Activated CD4-positive, CD25-positive, alpha-beta regulatory T cell treated with anti-CD3 and anti-CD28 coated beads, Interleukin-2, amount 50 U/mL, for 24 hours (primary cell): ENCODE data around the gene MPND.
"Not testable (repeated sequence)": the region's sequence is repeated elsewhere in the genome, so short reads cannot be mapped to it uniquely, and the experiment has no call there.

ENCODE experiments used
- ATAC-seq, 2 donors: fragments of 150-1000 bp; cut with Tn5 transposase; one replicate each; pipeline ENCODE4 v1.10.0; 2021; ENCODE audit warnings: mild to moderate bottlenecking in 1 of 2, moderate library complexity in 1 of 2

Gene MPND

DNA sequence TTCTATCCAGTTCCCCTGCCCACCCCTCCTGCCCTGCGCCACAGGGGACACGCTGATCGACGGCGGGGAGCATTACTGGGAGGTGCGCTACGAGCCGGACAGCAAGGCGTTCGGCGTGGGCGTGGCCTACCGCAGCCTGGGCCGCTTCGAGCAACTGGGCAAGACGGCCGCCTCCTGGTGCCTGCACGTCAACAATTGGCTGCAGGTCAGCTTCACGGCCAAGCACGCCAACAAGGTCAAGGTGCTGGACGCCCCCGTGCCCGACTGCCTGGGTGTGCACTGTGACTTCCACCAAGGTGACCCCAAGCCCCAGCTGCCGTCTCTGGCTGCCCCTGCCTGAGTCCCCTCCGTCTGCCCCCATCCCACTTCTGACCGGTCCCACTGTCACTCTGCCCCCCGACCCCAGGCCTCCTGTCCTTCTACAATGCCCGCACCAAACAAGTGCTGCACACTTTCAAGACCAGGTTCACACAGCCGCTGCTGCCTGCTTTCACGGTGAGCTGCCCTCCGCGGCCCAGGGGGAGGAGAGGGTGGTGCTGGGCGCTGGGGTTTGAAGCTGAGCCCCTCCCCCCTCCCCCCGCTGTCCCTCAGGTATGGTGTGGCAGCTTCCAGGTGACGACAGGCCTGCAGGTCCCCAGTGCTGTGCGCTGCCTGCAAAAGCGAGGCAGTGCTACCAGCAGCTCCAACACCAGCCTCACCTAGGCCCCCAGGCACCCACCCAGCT is 20.3 kb upstream of the MPND start:
- ATAC-seq = no peak

DNA sequence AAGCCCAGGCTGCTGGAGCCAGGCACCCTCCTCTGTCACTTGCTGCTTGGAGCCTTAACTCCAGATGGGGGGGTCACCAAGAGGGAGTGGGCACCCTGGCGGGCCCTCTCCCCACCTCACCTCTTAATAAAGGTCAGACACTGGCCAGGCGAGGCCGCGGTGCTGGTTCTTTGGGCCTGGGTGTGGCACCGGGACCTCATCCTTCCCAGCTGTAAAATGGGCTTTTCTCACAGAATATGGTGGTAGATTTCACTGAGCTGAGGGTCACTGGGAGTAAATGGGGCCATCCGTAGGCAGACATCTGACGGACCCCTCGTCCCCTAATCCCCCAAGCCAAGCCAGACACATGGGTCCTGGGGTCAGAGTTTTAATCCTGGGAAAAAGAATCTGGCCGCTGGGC is 19.7 kb upstream of the MPND start:
- ATAC-seq = no peak

DNA sequence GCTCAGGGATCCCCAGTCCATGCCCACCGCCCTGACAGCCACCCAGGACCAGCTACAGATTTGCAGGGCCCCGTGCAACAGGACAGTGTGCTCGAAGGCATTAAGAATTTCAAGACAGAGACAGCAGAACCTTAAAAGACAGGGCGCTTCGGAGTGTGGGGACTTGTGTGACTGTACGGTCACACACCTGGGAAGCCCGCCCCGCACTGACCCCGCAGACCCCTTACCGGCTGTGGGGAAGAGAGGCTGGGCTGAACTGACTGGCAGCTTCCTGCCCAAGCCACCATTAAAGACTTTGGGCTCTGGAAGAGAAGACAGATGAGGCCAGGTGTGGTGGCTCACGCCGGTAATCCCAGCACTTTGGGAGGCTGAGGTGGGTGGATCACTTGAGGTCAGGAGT is 19.1 kb upstream of the MPND start:
- ATAC-seq = no peak

DNA sequence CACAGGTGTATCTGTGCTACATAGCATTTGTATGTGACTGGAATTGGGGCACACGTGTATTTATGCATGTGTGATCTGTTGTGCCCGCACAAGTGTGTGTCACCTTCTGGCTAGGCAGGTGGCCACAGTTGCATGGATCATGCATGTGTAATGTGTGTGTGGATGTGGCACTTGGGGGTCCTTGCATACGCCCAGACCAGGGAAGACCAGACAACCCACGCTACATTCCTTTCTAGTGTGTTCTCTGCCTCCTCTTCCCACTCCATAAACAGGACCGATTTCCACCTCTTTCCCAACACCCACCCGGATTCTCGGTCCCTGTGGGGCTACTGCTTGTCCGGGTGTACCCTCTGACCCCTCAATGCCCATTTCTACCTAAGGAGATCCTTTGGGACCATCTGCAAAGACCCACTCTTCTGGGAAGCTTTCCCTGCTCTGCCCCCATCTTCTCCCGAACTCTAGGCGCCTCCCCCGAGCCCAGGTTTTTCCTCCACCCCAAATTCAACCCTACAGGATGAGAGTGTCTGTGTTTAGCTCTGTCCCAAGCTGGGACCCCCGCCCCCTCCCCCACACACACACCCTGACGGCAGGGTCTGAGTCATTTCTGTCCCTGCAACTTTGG is 17.0 kb upstream of the MPND start:
- ATAC-seq = no peak

DNA sequence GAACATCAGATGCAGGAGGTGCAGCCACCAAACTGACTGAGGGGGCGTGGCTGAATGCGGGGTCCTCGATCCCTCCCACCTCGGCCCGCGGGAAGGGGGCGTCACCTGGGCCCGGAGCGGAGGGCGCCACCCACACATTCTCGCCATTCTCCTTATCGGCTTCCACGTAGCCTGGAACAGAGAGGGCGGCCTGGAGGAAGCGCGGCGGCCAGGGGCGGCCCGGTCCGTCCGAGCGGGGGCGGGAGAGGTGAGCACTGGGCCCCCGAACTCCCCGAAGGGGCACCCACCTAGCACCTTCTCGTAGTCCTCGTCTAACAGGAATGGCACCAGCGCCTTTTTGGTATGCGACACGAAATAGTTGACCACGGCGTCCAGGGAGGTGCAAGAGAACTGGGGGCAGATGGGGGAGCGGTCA is 16.5 kb upstream of the MPND start:
- ATAC-seq = no peak

DNA sequence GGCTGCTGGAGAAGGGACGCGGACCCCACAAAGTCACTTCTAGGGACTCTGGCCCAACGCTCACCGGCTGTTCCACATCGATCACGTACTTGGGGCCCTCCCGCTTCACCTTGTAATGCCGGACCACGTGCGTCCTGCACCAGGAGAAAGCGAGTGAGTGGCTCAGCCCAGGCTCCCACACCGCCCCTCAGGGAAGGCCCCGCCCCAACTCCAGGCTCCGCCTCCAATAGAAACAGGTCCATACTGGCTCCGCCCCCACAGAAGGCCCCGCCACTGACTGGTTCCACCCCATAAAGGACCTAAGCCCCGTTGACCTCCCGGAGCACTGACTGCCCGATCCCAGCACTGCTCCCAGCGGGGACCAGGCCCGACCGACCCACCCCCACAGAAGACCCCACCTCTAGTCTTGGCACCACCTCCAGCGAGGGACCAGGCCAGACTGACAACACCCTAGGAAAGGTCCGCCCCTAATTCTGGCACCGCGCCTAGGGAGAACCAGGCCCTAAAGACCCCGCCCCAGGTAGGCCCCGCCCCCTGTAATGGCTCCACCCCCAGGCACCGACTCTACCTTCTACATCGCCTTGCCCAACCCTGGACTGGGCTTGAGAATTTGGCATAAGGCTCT is 16.0 kb upstream of the MPND start:
- ATAC-seq = peak; percentile 14 to 37

DNA sequence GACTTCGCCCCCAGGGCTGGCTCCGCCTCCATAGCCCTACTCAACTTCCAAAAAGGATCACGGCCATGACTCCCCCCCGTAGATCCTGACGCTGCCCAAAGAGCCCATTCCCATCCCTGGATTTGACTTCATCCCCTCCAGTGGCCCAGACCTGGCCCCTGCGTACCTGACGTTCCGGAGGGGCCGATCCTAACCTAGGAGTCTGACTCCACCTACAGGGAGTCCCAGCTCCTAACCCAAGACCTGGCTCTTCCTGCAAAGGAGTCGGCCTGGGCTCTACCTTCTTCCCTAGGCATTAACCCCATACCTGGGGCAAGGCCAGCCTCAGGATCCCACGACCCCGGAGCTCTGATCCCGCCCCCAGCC is 15.5 kb upstream of the MPND start:
- peak; percentile 1 to 4 for ATAC-seq

DNA sequence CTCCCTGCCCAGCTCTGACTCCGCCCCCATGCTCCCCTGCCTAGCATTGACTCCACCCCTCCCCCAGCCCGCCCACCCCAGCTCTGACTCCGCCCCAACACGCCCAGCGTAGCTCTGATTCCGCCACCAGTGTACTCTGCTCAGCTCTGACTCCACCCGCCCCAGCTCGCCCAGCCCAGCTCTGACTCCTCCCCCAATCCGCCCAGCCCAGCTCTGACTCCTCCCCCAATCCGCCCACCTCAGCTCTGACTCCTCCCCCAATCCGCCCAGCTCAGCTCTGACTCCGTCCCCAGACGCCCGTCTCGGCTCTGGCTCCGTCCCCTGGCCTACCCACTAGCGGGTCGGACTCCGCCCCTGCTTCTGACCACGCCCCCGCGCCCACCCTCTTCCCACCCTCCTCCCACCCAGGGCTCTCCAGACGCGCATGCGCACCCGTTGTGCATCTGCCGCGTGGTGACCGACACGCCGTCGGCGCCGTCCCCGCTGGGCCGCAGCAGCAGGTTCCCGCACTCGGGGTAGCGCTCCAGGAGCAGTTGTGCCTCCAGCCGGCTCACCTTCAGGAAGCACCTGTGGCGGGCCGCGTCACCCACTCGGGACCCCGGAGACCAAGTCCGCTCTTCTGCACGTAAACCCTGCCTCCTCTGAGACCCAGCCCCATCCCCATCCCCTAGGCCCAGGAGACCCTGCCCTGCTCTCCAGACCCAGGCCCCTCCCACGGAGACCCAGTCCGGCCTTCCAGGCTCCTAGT is 14.9 kb upstream of the MPND start:
- ATAC-seq = peak; percentile 89 to 90

DNA sequence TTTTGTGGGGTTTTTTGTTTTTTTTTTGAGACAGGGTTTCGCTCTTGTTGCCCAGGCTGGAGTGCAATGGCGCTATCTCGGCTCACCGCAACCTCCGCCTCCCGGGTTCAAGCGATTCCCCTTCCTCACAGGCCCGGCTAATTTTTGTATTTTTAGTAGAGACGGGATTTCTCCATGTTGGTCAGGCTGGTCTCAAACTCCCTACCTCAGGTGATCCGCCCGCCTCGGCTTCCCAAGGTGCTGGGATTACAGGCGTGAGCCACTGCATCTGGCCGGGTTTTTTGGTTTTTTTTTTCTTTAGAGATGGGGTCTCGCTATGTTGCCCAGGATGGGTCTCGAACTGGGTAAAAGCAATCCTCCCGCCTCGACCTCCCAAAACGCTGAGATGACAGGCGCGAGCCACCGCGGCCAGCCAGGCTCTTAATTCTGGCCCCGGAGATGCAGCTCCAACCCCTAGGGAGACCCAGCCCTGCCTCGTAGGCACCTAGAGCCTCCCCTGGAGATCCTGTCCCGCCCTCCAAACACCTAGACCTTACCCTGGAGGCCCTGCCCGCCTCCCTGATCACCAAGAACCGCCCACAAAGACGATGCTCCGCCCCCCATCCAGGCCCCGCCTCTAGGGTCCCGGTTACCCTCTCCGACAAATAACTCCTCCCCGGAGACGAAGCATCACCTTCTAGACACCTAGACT is 14.2 kb upstream of the MPND start:
- not testable (repeated sequence) for ATAC-seq

DNA sequence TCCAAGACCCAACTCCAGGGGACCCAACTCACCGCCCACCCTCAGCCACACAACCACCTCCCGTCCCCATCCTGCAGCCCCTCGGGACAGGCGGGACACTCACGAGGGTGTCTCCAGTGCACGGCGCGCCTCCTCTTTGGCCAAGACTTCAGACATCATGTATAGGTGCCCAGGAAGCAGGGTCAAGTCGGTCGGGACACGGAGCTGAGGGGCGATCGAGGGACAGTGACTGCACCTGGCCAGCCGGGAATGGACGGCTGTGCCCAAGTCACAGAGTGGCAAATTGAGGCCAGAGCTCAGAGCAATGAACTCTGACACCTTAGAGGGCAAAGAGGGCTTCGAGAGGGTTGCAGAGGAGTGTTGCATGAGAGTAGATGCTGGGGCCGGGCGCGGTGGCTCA is 13.5 kb upstream of the MPND start:
- no peak for ATAC-seq

DNA sequence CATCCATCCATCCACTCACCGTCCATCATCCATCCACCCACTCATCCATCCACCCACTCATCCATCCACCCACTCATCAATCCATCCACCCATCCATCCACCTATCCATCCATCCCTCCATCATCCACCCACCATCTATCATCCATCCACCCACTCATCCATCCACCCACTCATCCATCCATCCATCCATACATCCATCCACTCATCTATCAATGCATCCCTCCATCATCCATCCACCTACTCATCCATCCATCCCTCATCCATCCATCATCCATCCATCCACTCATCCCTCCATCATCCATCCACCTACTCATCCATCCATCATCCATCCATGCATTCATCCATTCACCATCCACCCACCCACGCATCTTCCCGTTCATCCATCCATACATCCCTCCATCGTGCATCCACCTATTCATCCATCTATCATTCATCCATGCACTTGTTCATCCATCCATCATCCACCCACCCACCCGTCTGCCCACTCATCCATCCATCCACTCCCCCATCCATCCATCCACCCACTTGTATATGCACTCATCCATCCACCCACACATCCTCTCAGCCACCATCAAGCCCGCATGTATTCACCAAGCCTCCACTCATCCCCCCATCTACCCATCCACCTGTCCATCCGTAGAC is 8.3 kb upstream of the MPND start:
- ATAC-seq = no peak

DNA sequence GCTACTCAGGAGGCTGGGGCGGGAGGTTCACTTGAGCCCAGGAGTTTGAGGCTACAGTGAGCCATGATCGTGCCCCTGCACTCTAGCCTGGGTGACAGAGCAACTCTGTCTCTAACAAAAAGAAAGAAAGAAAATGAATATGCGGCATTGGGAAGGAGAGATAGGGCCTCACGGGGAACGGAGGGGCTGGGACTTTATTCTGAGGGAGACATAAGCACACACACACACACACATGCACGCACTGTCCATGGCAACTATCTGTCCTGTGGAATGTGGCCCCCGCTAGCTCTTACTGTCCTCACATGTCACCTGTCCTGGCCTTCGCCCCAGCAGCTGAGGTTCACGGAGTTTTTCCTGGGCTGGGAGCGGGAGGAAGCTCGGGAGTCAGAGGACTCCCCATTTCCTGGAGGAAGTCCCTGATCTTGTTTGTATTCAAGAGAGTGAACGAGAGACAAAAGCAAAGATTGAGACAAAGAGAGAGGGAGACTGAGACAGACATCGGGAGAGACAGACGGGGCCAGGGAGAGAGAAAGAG is 5.4 kb upstream of the MPND start:
- no peak for ATAC-seq

DNA sequence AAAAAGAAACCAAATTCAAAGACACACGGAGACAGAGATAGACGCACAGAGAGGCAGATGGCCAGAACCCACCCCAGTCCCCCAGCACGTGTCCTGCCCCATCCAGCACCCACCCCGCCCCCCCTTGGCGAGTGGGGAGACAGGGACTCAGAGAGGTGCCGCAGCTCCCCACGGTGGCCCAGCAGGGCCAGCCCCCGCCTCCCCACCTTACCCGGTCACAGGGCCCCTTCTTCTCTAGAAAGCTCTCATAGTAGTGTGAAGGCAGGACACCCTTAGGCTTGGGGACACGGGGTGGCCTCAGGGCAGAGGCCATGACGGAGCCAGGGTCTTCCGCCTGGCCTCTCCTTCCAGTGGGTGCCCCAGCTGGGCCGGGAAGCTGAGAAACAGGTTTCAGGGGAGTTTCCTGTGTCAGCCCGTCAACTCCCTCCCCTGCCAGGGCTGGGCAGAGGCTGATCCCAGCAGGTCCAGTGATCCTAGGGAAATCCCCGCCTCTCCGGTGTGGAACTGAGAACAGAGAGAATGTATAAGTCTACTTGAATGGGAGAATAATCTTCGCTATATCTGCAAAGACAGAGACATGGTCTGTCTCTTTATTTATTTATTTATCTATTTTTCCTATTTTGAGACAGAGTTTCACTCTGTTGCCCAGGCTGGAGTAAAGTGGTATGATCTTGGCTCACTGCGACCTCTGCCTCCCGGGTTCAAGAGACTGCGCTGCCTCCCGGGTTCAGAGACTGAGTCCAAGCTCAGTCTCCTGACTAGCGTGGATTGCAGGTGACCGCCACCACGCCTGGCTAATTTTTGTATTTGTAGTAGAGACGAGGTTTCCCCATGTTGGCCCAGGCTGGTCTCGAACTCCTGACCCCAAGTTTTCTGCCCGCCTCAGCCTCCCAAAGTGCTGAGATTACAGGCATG is 4.7 kb upstream of the MPND start, which contains the start of gene STAP2:
Gene STAP2 (minus strand): TSS at position 387 of the 915 bp plus-strand sequence. CDS start 74 bp downstream, at position 313.
- no peak for ATAC-seq

DNA sequence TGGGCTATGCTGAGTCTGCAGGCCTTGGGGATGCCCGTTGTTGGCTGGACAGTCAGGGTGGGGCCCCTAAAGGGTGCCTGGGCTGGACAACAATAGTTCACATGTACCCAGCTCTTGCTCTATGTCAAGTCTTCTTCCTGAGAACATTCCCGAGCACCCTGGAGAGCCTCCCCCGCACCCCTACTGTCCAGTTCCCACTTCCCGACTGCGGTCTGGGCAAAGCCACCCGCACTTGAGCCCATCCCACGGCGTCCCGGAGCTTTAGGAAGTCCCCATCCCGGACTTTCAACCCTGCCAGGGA is 1.1 kb upstream of the MPND start:
- no peak for ATAC-seq

DNA sequence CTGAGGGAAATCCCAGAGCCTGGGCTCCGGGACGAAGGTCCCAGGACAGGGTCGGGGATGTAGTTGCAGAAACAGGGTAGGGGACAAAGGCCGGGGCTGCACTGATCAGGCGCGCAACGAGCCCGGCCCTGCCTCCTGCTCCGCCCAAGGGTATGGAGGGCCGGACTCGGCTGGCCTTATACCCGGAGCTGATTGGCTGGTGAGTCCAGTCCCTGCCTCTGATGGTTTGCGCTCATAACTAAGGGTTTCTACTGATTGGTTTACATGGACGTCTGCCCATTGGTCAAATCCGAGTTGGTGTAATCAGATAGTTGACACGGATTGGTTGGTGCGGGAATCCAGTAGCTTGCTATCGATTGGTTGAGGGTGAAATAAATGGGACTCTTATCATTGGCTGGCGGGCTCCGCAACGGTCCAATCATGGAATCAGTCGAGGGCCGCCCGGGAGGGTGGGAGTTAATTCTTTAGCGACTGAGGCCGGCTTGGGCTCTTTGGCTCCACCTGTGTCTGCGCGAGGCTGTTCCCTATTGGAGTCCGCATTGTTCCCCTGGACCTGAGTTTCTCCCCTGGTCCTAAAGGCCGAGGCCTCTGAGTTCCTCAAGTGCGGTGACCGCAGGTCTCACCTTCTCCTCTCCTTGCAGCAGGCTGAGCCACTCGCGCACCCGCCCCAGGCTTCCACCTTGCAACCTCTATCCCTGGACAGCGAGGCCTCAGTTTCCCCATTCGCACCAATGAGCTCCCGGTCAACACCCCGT is 570 bp upstream of the MPND start:
- peak; percentile 90 to 92 for ATAC-seq

DNA sequence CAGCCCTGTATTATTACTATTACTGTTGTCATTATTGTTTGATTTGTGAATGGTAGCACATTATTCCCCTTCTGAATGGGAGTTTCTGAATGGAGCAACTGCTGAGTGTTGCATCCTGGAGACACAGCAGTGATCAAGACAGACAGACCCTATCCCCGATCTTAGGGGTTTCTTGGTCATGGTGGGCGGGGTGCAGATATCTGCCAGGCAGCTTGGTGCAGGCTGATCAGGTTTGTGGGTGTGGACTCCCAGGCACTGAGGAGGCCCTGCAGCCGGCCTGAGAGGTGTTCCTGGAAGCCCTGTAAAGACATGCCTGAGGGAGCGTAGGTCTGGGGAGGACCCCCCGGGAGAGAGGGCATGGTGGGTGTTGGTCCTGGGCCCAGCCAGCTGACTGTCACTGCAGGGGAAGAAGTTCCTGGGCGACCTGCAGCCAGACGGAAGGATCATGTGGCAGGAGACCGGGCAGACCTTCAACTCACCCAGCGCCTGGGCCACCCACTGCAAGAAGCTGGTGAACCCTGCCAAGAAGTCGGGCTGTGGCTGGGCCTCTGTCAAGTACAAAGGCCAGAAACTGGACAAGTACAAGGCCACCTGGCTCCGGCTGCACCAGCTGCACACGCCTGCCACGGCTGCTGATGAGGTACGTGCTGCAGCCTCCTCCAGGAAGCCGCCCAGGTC is 2.1 kb downstream of the MPND start:
- ATAC-seq = no peak

DNA sequence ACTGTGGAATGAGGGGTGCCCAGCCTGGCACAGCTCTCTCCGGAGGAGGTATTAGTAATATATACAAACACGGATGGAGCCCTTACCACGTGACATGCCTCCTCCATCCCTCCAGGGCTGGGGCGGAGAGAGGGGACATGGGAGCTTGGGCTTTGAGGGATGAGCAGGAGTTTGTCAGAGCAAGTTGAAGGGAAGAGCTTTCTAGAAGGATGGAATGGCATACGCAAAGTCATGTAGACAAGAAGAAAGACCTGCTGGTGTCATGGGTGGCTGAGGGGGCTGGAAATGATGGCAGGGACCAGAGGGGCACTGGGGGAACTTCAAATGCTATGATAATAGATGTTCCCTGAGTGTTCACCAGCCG is 2.6 kb downstream of the MPND start:
- ATAC-seq = no peak

DNA sequence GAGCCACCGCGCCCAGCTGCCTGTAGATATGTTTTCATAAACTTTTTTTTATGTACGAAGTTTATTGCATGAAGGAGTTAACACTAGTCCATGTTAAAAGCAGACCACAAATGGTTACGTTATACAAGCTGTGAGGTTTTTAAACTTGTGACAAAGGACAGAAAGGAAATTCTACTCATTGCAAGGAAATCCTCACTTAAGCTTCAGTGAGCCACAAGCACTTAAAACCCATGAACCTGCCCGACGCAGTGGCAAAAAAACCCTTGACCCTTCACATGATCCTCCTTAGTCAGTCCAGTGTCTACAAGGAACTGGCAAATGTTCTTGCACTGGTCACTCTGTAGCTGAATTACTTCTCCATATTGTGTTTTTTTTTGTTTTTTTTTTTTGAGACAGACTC is 4.2 kb downstream of the MPND start:
- ATAC-seq = no peak

DNA sequence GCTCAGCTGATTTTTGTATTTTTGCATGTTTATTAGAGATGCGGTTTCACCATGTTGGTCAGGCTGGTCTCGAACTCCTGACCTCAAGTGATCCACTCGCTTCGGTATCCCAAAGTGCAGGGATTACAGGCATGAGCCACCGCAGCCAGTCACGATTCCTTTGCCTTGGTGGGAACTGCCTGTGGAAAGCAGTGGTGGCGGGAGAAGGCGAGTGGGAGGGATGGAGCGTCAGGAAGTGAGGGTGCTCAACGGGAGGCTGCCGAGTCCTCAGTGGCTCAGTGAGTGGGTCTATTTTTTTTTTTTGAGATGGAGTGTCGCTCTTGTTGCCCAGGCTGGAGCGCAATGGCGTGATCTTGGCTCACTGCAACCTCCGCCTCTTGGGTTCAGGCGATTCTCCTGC is 5.9 kb downstream of the MPND start:
- not testable (repeated sequence) for ATAC-seq

DNA sequence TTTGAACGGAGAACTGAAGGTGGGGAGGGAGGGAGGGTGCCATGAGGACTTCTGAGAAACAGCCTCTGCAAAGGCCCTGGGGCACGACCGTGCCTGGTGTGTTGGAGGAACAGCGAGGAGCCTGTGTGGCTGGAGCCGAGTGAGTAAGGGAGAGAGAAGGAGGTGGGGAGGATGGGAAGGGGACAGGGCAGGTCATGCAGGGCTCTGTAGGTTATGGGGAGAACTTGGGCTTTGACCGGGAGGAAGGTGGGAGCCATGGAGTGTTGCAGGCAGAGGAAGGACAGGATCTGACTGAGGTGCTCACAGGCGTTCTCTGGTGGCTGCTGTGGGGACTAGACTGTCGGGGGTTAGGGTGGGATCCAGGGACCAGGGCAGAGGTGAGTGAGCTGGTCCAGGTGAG is 6.7 kb downstream of the MPND start:
- ATAC-seq = no peak
